Endometrial microvascular endothelial cells (primary cell): Measurements from ENCODE around the gene RNF141. TPM values are rescaled to one million over a fixed set of nuclear protein-coding genes. Genes with fewer than 3 reads are reported as not detected.

Experiments
- in situ Hi-C: cut with HindIII; loops from 2 replicates; pipeline ENCODE4 v1.10.0; 2017; ENCODE audit warnings: low sequenced_read_pairs, low pct_unique_long_range_greater_than_20kb; ENCODE audit errors: inconsistent ontology term
- total RNA-seq: library from RNA; depleted of rRNA; stranded (reverse); fragments of >200 nt; gene quantifications from one replicate; pipeline ENCODE4 v1.2.3, GENCODE V29; 2015; ENCODE audit errors: inconsistent ontology term

RNF141 gene
- total RNA-seq, 1 donor from 2014 or later: 29.1 TPM

- in situ Hi-C loops: no loop called here
Observed at GRCh38 chr11:10502770-10503169, 38.2 kb downstream of the RNF141 start.

DNA sequence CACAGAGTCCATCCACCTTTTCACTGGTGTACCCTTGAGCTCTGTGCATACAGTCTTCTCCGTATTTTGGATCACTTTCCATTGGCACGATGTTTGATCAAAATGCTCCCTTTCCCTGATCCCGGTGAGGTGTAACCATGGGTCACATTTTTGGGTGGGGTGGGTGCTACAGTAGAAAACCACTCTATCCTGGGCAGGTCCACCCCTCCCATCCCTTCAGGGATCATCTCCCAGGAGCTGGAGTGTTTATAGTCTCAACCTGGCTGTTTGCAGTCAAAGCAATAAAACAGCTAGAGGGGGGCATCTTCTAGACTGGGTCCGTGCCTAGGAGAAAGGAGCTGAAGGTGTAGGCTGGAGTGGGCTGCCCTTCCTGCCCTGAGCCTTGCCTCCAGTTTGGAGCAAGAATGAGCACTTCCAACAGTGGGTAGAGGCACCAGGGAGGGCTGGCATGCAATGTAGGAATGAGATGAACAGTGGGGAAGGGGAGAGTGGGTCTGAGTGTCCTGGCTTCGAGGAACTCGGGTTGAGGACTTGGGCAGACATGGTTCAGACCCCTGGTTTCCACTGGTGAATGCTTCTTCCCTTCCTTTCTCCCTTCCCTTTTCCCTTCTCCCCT is 38.8 kb downstream of the RNF141 start:
- in situ Hi-C loops: no loop called here

DNA sequence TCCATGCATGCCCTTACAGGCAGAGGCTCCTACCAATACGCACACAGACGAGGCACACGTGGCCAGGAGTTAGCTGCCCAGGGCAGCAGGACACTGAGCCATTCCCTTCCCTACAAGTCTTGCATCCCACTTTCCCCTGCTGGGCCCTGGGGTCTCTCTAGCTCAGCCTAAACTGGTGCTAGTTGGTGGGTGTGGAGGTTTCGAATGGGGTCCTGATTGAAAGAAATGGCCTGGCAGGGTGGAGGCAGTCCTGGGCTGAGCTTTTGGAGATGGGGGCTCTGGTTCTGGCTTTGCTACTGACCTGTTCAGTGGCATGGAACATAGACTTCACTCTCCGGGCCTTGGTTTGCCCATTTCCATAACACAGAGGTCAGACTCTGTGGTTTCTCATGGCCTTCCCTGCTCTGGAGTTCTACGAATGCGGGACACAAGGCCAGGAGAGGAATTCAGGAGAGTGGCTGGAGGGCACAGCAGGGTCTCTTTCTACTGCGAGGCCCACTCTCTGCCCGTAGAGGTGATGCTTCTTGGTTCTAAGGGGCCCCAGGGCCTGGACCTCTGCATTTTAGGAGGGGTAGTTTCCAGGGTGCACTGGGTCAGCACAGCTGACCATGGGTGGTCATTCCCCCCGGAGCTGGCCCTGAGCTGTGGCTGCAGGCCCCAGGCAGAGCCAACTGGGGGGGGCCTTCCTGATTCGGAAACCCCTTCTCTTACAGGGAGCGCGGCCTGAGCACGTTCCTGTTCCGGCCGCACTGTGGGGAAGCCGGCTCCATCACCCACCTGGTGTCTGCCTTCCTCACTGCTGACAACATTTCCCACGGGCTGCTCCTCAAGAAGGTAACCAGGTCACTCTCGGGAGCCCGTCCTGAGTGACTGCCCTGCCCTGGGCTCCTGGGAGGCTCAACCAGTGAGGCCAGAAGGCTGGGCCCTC is 40.0 kb downstream of the RNF141 start:
- in situ Hi-C loops: no loop called here

DNA sequence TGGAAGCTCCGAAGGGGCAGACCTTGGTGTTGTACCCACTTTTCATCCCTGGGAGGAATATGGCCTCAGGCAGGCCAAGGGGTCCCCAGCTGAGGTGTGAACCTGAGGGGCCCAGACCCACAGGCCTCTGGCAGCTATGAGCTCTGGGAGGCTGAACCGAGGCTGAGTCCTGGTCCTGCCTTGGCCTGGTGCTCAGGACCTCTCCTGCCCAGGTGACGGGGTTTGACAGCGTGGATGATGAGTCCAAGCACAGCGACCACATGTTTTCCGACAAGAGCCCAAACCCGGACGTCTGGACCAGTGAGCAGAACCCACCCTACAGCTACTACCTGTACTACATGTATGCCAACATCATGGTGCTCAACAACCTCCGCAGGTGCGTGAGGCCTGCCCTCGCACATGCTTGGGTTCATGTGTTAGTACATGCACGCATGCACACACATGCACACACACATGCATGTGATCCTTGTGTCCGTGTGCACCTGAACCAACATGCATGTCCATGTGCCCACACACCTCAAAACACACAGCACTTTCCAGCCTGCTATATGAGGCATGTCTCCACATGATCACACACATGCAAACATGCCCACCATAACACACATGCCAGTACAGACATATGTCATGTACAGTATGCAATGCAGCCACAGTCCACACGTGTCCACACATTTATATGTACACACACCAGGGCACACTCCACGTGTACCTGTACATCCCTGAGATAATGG is 40.9 kb downstream of the RNF141 start:
- in situ Hi-C loops: no loop called here

GRCh38 chr11:10499452-10499851 is 41.5 kb downstream of the RNF141 start:
- in situ Hi-C loops: no loop called here

DNA sequence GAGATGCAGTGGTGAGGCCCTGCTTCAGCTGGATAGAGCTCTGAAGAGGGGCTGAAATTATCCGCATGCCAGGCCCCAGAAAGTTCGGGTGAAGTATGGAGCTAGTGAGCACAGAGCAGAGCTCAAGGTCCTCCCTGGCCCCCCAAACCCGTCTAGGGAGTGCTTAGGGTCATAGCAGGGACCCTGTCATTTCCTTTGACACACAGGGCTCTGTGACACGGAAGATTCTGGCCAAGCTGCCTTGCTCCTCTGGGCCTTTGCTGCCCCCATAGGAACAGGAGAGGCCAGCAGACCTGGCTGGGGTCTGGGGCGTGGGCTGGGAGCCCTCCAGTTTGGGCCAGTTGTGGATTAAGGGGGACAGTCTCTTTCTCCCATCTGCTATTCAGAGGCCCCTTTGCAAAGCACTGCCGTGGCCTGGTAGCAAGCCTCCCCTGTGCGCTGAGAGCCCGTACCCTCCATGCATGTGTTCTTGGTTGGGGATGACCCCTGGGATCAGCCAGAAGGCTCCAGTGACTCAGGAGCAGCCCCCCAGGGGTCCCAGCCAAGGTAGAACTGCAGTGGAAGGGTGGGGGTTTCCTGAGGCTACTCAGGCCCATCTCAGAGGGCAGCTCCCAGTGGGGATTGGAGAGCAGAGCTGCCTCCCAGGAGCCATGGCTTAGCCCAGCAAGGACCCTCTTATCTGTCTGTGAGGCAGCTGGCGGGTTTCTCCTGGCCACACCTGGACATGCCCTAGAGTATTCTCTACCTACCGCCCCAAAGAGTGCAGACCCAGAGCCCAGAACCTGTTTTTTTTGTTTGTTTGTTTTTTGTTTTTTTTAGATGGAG is 42.3 kb downstream of the RNF141 start:
- in situ Hi-C loops: no loop called here

- in situ Hi-C loops: no loop called here
Observed at GRCh38 chr11:10498022-10498400, 43.0 kb downstream of the RNF141 start.

DNA sequence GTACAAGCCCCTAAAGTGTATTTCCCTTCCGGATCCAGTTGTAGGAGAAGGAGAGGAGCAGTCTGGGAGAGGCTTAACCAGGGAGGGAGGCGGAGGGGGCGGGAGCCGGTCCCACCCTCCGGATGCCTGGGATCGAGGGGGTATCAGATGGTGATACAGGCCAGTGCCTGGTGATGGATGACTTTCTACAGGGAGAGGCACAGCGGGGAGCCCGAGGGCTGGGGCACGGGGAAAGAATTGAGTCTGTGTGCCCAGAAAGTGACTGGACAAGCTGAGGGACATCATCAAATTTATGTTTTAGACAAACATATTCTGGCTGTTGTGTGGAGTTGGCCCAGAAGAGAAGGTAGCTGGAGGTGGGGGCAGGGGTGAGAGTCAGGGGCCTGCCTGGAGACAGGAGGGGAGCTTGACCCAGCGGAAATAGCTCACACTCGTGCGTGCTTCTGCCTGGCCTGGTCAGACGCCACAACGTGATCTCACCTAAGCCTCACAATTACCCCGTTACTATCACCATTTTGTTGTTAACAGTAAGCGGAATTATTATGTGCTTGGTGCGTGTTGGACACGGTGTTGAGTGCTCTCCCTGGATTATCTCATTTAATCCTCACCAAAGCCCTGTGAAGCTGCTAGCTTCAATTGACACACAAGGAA is 43.5 kb downstream of the RNF141 start:
- in situ Hi-C loops: no loop called here

- in situ Hi-C loops: no loop called here
Observed at GRCh38 chr11:10496296-10496936, 44.6 kb downstream of the RNF141 start.

GRCh38 chr11:10495464-10495786 is 45.6 kb downstream of the RNF141 start:
- in situ Hi-C loops: no loop called here

DNA sequence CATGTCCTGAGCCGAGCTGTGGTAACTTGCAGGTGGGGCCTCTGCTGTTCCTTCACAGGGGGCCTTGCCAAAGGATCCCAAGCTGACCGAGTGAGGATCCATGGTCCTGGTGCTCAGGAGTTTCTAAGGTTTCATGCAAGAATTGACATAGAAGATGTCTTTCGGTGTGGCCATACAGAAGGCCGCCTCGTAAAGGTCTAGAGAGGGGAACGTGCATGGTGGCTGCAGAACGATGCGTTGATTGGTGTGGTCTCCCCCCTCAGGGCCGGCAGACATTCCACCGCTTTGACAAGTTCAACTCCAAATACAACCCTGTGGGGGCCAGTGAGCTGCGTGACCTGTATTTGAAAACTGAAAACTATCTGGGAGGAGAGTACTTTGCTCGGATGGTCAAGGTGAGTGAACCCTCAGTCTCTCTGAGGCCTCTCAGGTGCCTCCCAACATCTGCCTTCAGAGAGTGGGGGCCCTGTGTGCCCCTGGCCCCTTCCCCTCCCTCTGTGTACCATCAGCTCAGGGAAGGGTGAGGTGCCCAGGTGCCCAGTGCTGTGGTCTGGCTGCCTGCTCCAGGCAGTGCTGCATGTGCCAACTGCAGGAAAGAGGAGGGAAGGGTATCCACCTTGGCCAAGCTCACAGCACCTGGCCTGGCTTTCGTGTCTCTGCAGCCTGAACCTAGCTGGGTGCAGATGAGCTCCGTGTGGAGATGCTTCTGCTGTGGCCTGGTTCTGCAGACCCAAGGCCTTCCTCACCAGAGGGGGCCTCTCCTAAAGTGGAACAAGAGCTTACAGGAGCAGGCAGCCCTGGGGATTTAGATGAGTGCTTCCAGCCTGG is 46.1 kb downstream of the RNF141 start:
- in situ Hi-C loops: no loop called here

- in situ Hi-C loops: no loop called here
Observed at GRCh38 chr11:10493041-10493663, 47.8 kb downstream of the RNF141 start.

DNA sequence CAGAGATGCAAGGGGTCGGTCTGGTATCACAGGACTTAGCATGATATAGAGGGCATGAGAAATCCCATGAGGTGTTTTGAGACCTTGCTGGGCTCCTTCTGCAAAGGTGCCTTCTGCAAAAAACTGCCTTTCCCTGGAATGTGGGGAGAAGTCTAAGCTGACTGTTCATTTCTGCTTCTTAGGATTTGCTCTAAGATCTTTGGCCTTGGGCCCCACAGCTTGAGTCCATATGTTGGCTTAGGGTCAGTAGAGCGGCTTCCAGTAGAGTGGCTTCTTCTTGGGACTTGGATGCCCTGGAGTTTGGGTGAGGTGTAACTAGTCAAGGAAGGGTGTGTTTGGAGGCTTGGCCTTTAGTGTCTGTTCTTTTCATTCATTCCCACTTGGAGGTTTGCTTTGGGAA is 48.9 kb downstream of the RNF141 start:
- in situ Hi-C loops: no loop called here

DNA sequence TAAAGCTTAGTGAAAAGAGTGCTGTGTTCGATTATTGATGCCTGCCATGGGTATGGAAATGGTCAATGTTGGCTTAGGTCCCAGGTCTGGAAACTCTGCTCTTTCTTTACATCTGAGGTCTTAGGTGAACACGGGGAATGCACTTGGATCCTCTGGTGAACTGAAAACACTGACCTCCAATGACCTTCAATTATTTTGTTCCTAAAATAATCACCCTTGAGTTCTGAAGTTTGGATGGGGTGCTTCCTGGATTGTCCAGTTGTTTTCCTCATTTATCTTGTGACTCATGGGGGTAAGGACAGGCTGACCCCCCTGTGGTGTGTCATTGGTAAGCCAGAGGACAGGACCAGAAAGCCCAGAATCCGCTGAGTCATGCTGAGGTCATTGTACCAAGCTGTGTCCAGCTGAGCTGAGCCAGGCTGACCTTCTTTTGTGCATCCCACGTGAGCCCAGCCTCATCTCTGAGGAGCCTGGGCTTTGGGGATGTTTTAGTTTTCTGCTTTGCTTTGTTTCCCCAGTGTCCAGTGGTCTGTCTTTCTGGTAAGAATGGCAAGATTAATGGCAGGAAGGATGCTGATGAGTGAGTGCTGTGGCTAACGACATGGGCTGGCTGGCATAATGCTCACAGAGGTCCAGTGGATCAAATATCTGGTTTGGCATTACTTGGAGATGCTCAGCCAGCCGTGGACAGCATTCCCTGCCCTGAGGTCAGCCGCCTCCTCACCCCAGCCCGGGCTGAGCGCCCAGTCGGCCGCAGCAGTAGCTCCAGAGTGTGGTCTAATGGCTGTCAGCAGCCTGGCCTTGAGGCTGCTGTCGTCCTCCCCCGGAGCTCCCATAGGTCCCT is 50.4 kb downstream of the RNF141 start:
- in situ Hi-C loops: no loop called here

GRCh38 chr11:10490032-10490397 is 51.0 kb downstream of the RNF141 start:
- in situ Hi-C loops: no loop called here
